Small intestine (tissue), 16 donors: Measurements from ENCODE around the gene SYNPO. TPM values are rescaled to one million over a fixed set of nuclear protein-coding genes. Genes with fewer than 3 reads are reported as not detected.

ENCODE experiments used
- DNase-seq, 2 donors: peaks; one replicate each; pipeline versions ENCODE4 v3.0.0 to v3.0.0-alpha.2; 2013
- FAIRE-seq: peaks from 2 replicates; lab custom pipeline; 2012; peaks lifted over from hg19 to GRCh38; lab: Jason Lieb, UNC
- H3K27ac ChIP-seq, 3 donors: one replicate each; pipeline ENCODE4 v1.5.1; 2013; ENCODE audit warnings: low read length in 2 of 3, mild to moderate bottlenecking in 2 of 3, control low read depth in 1 of 3, inconsistent platforms in 1 of 3, low read depth in 1 of 3, moderate library complexity in 1 of 3
- H3K27me3 ChIP-seq, 3 donors: one replicate each; pipeline ENCODE4 v1.6.1; 2013; ENCODE audit warnings: low read length in 3 of 3, inconsistent platforms in 1 of 3; ENCODE audit not compliant: control insufficient read depth in 3 of 3, insufficient read depth in 3 of 3
- H3K36me3 ChIP-seq, 3 donors: one replicate each; pipeline ENCODE4 v1.6.1; 2013; ENCODE audit warnings: low read length in 3 of 3, inconsistent platforms in 1 of 3, low read depth in 1 of 3, mild to moderate bottlenecking in 1 of 3, moderate library complexity in 1 of 3; ENCODE audit not compliant: control insufficient read depth in 3 of 3, insufficient read depth in 2 of 3
- H3K4me1 ChIP-seq, 3 donors: one replicate each; pipeline ENCODE4 v1.6.1; 2013; ENCODE audit warnings: low read length in 2 of 3, inconsistent platforms in 1 of 3, low read depth in 1 of 3, mild to moderate bottlenecking in 1 of 3, moderate library complexity in 1 of 3; ENCODE audit not compliant: control insufficient read depth in 3 of 3, insufficient read depth in 2 of 3
- H3K4me3 ChIP-seq, 3 donors: one replicate each; pipeline ENCODE4 v1.5.1; 2013; ENCODE audit warnings: low read length in 3 of 3, control low read depth in 1 of 3, inconsistent platforms in 1 of 3, low read depth in 1 of 3, mild to moderate bottlenecking in 1 of 3, moderate library complexity in 1 of 3
- H3K9me3 ChIP-seq, 2 donors: one replicate each; pipeline ENCODE4 v1.6.1; 2013; ENCODE audit warnings: low read depth in 1 of 2, low read length in 1 of 2; ENCODE audit not compliant: control insufficient read depth in 2 of 2, insufficient read depth in 1 of 2
- WGBS, 3 donors: extraction: QIAGEN DNeasy Blood & Tissue Kit; methylation state at CpG; one replicate each; pipeline ENCODE4 v1.1.7; 2013; 5-methylcytosine and 5-hydroxymethylcytosine counted together
- long read RNA-seq, 10 donors: transcript quantifications; one replicate each; lab custom pipeline, GENCODE V29; 2026
- polyA plus RNA-seq, 4 donors: library from polyadenylated mRNA; stranded (reverse) in 3 of 4; unstranded in 1 of 4; fragments of 200-250 nt in 3 of 4; fragments of 120-200 nt in 1 of 4; gene quantifications; one replicate each; pipeline versions ENCODE4 v1.2.1 to v1.2.3, GENCODE V29; 2013
- donor health status: healthy with polysubstance abuse.
- donor health status: control.
- donor health status: control.
- donor health status: Bipolar disorder and iron deficiency.
- donor health status: healthy.

The SYNPO gene
- polyA plus RNA-seq: 10 to 100 TPM; 23.2 to 44.0 (median 30.3) TPM
- long read RNA-seq, donor 1, full-length matches to known transcripts: 1 of 32 reads
- long read RNA-seq, donor 1, partial matches to known transcripts: 16 of 32 reads
- long read RNA-seq, donor 1, other reads (novel, unspliced or antisense): 15 of 32 reads
- long read RNA-seq, donor 2, full-length matches to known transcripts: 1 of 13 reads
- long read RNA-seq, donor 2, partial matches to known transcripts: 12 of 13 reads
- long read RNA-seq, donor 2, other reads (novel, unspliced or antisense): 0 of 13 reads
- long read RNA-seq, donor 3, partial matches to known transcripts: 26 of 32 reads
- long read RNA-seq, donor 3, other reads (novel, unspliced or antisense): 6 of 32 reads
- long read RNA-seq, donor 4: 0 reads
- long read RNA-seq, donor 5: 0 reads
- long read RNA-seq, donor 6, full-length matches to known transcripts: 1 of 20 reads
- long read RNA-seq, donor 6, partial matches to known transcripts: 5 of 20 reads
- long read RNA-seq, donor 6, other reads (novel, unspliced or antisense): 14 of 20 reads
- long read RNA-seq, donor 7, full-length matches to known transcripts: 2 of 46 reads
- long read RNA-seq, donor 7, partial matches to known transcripts: 0 of 46 reads
- long read RNA-seq, donor 7, other reads (novel, unspliced or antisense): 44 of 46 reads
- long read RNA-seq, donor 8: 0 reads
- long read RNA-seq, donor 9, full-length matches to known transcripts: 1 of 6 reads
- long read RNA-seq, donor 9, partial matches to known transcripts: 5 of 6 reads
- long read RNA-seq, donor 9, other reads (novel, unspliced or antisense): 0 of 6 reads
- long read RNA-seq, donor 10, full-length matches to known transcripts: 3 of 27 reads
- long read RNA-seq, donor 10, partial matches to known transcripts: 14 of 27 reads
- long read RNA-seq, donor 10, other reads (novel, unspliced or antisense): 10 of 27 reads

GRCh38 chr5:150640311-150641005 lies at the start of gene SYNPO:
Gene SYNPO (plus strand): TSS chr5:150640660. CDS start chr5:150648276, 7,616 bp downstream.
- H3K4me3 ChIP-seq: no peak within 1 kb of the TSS
- H3K27me3 ChIP-seq: no peaks in the 10 kb centered on the region
- DNase-seq: peak; percentile 67 to 72
- H3K27ac ChIP-seq: peak within 1 kb of the TSS; percentile 5 to 91 (median 57)
- peaks cover 3 to 68% (median 19%) of the 10 kb centered on the region in 3 donors for H3K4me1 ChIP-seq
- FAIRE-seq: no peak
- 24 to 37% (median 33%) methylated on average over 13 to 14 of the region's 14 CpGs for WGBS, 3 donors
- peaks cover 0 to 49% (median 0%) of the 10 kb centered on the region in 3 donors for H3K36me3 ChIP-seq
- no peaks in the 10 kb centered on the region for H3K9me3 ChIP-seq

GRCh38 chr5:150590979-150591695 lies 49.3 kb upstream of the SYNPO start:
- peaks cover 0 to 43% (median 2%) of the 10 kb centered on the region in 3 donors for H3K36me3 ChIP-seq
- FAIRE-seq (no peak), DNase-seq (peak in 1 of 2 donors; percentile 58)
- peak overlapping the region; percentile 43 to 82 (median 79) for H3K27ac ChIP-seq
- H3K4me1 ChIP-seq: peaks cover 8 to 89% (median 9%) of the 10 kb centered on the region in 3 donors
- H3K27me3 ChIP-seq: no peaks in the 10 kb centered on the region
- peak overlapping the region in 1 of 3 donors; percentile 1 for H3K4me3 ChIP-seq
- WGBS, 3 donors: 29 to 40% (median 35%) methylated on average over 12 of the region's 12 CpGs
- H3K9me3 ChIP-seq: no peaks in the 10 kb centered on the region

- H3K27me3 ChIP-seq: no peaks in the 10 kb centered on the region
- H3K27ac ChIP-seq: no peak overlapping the region
- no peaks in the 10 kb centered on the region for H3K9me3 ChIP-seq
- 31 to 59% (median 57%) methylated on average over 4 of the region's 4 CpGs for WGBS, 3 donors
- peak in 1 of 2 donors; percentile 26 for DNase-seq
- H3K36me3 ChIP-seq: peaks cover 0 to 65% (median 2%) of the 10 kb centered on the region in 3 donors
- no peak overlapping the region for H3K4me3 ChIP-seq
- H3K4me1 ChIP-seq: peaks cover 8 to 82% (median 8%) of the 10 kb centered on the region in 3 donors
- FAIRE-seq: no peak
Observed at GRCh38 chr5:150593593-150593992, 46.9 kb upstream of the SYNPO start.

- no peaks in the 10 kb centered on the region for H3K27me3 ChIP-seq
- WGBS, 3 donors: 81 to 85% (median 85%) methylated on average over 7 of the region's 7 CpGs
- no peak overlapping the region for H3K4me3 ChIP-seq
- peaks cover 0 to 69% (median 2%) of the 10 kb centered on the region in 3 donors for H3K36me3 ChIP-seq
- DNase-seq (no peak), FAIRE-seq (no peak)
- H3K27ac ChIP-seq: peak overlapping the region in 1 of 3 donors; percentile 39
- peaks cover 8 to 78% (median 8%) of the 10 kb centered on the region in 3 donors for H3K4me1 ChIP-seq
- H3K9me3 ChIP-seq: no peaks in the 10 kb centered on the region
Observed at GRCh38 chr5:150593996-150594395, 46.5 kb upstream of the SYNPO start.

GRCh38 chr5:150595466-150596031 lies 44.9 kb upstream of the SYNPO start:
- H3K9me3 ChIP-seq: no peaks in the 10 kb centered on the region
- no peaks in the 10 kb centered on the region for H3K27me3 ChIP-seq
- peak overlapping the region in 2 of 3 donors; percentile 61 to 72 for H3K27ac ChIP-seq
- H3K4me3 ChIP-seq: no peak overlapping the region
- H3K4me1 ChIP-seq: peaks cover 9 to 78% (median 10%) of the 10 kb centered on the region in 3 donors
- WGBS, 3 donors: 61 to 82% (median 75%) methylated on average over 12 of the region's 12 CpGs
- FAIRE-seq: no peak
- peak in 1 of 2 donors; percentile 34 for DNase-seq
- peaks cover 0 to 76% (median 2%) of the 10 kb centered on the region in 3 donors for H3K36me3 ChIP-seq

GRCh38 chr5:150596313-150596712 lies 44.1 kb upstream of the SYNPO start:
- H3K9me3 ChIP-seq: no peaks in the 10 kb centered on the region
- H3K4me3 ChIP-seq: no peak overlapping the region
- H3K27me3 ChIP-seq: no peaks in the 10 kb centered on the region
- peak overlapping the region in 2 of 3 donors; percentile 61 to 72 for H3K27ac ChIP-seq
- WGBS, 3 donors: 64 to 73% (median 72%) methylated on average over 9 of the region's 9 CpGs
- peaks cover 0 to 78% (median 2%) of the 10 kb centered on the region in 3 donors for H3K36me3 ChIP-seq
- FAIRE-seq (no peak), DNase-seq (peak in 1 of 2 donors; percentile 71)
- peaks cover 5 to 74% (median 9%) of the 10 kb centered on the region in 3 donors for H3K4me1 ChIP-seq

GRCh38 chr5:150596826-150597225 lies 43.6 kb upstream of the SYNPO start:
- Histone ChIP-seq H3K4me3 (no peak overlapping the region), H3K9me3 (no peaks in the 10 kb centered on the region), H3K27ac (peak overlapping the region in 2 of 3 donors; percentile 3 to 7), H3K36me3 (peaks cover 0 to 83% (median 2%) of the 10 kb centered on the region in 3 donors), H3K4me1 (peaks cover 5 to 70% (median 9%) of the 10 kb centered on the region in 3 donors), H3K27me3 (no peaks in the 10 kb centered on the region)
- DNase-seq (no peak), FAIRE-seq (no peak)
- 82 to 95% (median 86%) methylated on average over 3 of the region's 3 CpGs for WGBS, 3 donors
